HG02642 (cell line): ENCODE measurements around the gene IKZF3.

Source experiments
- ATAC-seq: cut with Tn5 transposase; IDR thresholded peaks from one replicate; pipeline ENCODE4 v1.9.1; 2021; ENCODE audit warnings: mild to moderate bottlenecking; ENCODE audit not compliant: unreplicated experiment, poor library complexity

The IKZF3 gene

GRCh38 chr17:39744075-39744835, 119.9 kb downstream of the IKZF3 start:
- ATAC-seq: no peak

DNA sequence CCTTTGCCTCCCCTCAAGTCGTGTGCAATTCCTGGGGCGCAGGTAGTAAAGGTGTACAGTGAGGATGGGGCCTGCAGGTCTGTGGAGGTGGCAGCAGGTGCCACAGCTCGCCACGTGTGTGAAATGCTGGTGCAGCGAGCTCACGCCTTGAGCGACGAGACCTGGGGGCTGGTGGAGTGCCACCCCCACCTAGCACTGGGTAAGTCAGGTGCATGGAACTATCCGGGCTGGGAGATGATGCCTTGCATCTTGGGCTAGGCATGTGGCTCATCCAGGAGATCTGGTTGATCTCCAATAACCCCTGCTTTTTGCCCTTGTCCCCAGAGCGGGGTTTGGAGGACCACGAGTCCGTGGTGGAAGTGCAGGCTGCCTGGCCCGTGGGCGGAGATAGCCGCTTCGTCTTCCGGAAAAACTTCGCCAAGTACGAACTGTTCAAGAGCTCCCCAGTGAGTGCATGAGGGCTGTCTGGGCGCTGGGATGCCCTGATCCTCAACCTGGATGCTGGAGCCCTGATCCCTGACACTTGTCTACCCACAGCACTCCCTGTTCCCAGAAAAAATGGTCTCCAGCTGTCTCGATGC, 121.2 kb downstream of the IKZF3 start:
- ATAC-seq: no peak

- ATAC-seq: no peak
Measured at GRCh38 chr17:39742126-39742855, 121.8 kb downstream of the IKZF3 start.

DNA sequence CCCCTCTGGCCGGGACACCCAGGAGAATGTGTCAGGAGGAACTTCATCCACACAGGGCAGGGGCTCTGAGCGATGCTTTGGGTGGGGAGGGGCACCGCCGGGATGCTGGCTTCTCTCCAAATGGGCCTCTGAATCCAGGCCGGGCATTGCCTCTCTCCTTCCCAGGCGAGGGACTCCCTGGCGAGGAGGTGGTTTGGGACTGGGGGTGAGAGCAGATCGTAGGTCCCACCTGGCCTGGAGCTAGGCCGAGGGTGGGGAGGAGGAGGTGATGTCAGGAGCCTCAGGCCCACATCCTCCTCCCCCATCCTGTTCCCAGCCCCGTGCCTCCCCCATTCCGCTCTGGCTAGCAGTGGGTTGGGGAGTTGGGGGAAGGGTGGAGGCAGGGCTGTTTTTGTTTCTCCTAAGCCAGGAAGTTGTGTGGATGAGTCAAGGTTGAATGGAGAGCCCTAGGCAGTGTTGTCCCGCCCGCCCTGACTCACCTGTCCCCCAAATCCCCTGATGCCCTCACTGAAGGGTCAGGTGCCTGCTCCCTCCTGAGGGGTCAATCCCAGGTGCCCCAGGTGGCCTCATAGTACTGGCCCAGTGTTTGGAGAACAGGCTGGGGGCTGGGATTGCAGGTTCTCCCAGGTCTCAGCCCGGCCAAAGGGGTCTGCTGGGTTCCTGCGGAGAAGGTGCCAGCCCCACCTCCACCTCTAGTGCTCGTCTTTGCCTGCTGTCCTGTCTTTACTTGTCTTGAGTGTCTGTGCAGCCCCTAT, 123.6 kb downstream of the IKZF3 start:
- no peak for ATAC-seq

- no peak for ATAC-seq
Measured at GRCh38 chr17:39739885-39740356, 124.2 kb downstream of the IKZF3 start.

DNA sequence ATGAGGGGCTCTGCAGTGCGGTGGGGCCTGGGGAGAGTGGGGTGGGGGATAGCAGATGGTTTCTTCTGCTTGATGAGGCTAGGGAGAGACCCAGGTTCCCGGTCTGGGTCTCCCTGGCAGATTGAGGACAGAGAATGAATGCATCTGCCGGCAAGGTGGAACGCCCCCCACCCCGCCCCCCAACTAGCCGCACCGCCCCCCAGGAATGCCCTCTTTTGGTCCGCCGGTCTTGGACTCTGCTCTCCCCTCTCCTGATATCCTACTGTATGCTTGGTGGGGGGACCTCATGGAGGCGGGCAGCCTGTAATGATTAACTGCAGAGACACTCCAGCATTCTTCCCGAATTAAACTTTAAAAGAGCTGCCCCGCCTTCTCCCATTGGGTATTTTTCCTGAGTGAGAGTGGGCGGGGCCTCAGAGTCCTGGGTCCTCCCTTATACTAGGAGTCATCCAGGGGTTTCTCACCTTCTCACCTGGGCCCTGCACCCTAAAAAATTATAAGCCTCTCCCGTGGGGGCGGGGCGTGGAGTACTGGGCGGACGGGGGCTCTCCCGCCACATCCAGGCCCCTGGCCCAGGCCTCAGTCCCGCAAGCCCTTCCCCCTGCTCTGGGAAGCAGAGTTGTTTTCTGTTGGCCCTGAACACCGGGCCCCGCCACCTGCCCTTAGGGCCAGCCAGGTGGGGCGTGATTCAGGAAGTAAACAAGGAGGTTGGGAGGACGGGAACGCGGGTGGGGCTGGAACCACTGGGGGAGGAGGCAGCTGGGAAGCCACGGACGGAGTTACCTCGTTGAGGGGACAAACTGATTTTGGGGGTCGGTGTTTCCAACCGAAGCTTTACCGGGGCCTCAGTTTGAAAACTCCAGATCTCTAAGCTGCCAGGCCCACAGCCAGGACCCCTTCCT, 124.9 kb downstream of the IKZF3 start:
- ATAC-seq: no peak

DNA sequence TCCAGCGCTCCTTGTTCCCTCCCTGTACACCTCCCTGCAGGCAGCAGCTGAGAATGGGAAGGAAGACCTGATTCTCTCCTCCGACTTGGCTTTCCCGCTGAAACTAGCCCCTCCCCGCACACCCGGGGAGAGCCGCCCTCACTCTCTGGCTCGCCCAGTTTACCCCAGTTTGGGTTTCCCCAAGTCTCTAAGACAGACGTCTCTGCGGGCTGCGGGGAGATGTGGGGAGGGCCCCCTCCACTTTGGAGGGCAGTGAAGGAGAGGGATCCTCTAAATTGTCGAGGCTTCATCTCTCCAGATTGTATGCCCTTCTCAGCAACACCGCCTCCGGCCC, 125.6 kb downstream of the IKZF3 start:
- no peak for ATAC-seq

DNA sequence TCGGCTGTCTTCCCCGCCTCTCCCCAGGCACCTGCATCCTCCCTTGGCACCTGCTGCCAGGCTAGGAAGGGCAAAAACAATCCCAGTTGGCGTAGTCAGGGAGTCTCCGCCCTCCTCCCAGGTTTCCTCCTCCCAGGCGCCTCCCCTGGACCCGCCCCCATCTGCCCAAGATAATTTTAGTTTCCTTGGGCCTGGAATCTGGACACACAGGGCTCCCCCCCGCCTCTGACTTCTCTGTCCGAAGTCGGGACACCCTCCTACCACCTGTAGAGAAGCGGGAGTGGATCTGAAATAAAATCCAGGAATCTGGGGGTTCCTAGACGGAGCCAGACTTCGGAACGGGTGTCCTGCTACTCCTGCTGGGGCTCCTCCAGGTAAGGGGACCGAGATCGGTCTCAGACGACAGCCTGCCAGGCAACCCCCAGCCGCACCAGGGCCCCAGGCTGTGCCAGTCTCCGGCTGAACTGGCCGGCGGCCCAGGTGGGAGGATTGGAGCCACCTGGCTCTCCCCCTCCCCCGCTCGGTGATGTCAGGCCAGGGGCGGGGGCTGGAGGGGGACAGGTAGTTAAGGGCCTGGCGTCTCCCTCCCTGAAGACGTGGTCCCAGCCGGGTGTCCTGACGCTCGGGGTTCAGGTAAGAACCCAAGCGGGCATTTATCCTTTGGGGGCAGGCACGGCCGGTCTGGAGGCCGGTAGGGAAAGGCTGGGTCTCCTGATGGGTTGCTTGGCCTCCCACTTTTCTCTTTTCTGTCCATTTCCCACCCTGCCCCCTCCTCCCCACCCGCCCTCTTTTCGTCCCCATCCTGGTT, 126.1 kb downstream of the IKZF3 start, which contains the start of gene GRB7:
Gene GRB7 (plus strand): TSS at position 179 of the 808 bp plus-strand sequence. CDS start 4,364 bp downstream, outside the sequence.
- ATAC-seq: no peak

DNA sequence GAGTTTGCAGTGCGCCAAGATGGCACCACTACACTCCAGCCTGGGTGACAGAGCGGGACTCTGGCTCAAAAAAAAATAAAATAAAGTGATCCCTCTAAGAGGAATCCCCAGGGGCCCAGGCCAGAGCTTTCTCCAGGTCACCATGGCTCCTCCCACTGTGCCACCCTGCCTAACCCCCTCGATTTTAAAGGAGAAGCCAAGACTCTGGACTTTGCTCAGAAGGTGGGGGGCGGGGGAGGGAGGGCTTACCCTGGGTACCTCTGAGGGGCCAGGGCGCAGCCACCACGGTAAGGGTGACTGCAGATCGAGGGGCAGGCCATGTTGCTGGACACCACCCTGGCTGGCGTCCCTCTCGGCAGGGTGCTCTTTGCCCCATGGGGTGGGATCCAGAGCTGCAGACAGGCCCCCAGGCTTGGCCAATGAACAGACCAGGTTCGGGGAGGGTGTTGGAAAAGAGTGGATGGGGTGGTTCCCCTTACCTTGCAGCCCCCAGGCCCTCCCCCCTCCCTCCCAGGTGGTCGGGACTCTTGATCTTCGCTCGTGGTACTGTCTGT, 126.8 kb downstream of the IKZF3 start:
- no peak for ATAC-seq

DNA sequence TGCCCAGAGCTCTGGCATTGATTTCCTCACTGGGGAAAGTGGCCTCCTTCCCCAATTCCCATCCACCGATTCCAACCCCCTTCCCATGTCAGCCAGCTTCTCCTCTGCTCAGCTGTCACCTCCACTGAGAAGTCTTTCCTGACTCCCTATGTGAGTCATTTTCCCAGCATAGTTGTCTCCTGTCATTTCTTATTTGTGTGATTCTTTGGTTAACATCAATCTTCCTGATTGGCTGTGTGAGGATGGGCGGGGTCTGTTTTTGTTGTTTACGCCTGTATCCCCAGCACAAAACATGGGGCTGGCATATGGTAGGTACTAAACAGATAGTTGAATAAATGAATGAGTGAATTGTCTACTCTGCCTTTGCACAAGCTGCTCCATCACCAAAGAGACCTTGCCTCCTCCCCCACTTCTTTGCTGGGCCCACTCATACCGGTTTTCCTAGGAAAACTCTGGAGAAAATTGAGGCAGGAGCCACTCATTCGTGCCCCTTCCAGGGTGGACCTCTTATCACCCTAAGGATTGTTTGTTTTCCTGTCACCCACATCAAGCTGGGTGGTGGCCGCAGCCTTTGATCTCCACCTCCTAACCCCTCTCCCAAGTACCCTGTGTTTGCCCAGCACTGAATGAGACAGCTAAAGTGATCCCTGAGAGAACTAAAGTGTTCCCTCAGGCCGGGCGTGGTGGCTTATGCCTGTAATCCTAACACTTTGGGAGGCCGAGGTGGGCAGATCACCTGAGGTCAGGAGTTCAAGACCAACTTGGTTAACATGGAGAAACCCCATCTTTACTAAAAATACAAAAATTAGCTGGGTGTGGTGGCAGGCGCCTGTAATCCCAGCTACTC, 127.6 kb downstream of the IKZF3 start:
- no peak for ATAC-seq

DNA sequence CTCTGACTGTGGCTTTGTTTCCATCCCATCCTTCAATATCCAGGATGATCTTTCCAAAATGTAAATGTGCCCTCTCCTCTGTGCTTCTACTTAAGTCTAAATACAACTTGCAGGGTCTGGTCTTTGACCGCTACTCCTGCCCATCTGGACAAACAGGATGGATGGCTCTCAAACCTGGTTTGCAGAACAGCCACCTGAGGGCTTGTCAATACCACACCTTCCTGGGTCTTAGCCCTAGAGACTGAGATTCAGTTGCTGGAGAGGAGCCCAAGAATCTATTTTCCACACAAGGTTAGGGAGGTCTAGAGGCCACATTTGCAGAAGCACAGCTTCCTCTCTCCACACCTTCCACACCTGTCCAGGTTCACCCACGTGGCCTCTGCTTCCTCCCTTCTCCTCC, 128.2 kb downstream of the IKZF3 start:
- ATAC-seq: no peak

DNA sequence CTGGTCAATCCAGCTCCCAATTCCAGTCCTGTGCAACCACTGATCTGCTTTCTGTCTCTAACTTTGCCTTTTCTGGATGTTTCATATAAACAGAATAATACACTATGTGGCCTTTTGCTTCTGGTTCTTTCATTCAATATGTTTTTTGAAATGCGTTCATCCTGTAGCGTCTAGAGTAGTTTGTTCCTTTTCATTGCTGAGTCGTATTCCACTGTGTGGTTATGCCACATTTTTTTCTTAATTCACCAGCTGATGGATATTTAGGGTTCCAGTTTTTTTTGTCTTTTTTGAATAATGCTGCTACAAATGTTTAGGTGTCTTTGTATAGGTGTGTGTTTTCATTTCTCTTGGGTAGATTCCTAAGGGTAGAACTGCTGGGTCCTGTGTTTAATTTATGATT, 131.5 kb downstream of the IKZF3 start:
- no peak for ATAC-seq

- peak; percentile 93 for ATAC-seq
Measured at GRCh38 chr17:39730095-39730921, 133.8 kb downstream of the IKZF3 start, which contains the start of gene MIEN1. Gene MIEN1 (minus strand): TSS chr17:39730532. CDS start chr17:39730495, 37 bp downstream.

DNA sequence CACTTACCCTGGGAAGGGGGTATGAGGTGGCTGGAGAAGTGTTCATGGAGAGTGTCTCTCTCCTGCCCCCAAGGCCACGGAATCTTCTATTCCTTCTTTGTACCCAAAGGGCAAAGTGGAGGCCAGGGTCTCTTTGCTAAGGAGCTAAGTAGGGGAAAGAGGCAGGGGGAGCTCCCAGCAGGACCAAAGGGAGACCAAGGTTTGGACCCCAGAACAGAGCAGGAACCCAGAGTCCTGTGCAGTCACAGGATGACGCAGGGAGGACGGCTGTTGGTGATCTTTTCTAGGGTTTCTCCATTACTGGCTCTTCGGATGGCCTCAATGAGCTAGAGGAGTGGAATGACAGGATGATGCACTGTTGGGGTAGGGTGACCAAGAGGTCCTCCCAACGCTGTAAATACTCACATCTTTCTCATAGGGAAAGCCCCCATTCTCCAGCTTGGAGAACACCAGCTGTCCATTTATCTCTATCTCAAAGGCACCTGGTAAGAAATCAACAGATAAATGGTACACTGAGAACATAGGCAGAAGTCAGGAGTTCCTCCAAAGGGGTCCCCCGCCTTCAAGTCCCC, 134.7 kb downstream of the IKZF3 start:
- ATAC-seq: no peak

DNA sequence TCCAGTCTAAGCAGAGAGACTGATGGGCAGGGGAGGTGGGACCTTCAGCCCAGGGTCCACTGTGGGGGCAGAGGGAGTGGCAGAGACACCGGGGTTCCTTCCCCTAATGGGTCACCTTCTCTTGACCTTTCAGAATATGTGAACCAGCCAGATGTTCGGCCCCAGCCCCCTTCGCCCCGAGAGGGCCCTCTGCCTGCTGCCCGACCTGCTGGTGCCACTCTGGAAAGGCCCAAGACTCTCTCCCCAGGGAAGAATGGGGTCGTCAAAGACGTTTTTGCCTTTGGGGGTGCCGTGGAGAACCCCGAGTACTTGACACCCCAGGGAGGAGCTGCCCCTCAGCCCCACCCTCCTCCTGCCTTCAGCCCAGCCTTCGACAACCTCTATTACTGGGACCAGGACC, 136.6 kb downstream of the IKZF3 start:
- no peak for ATAC-seq

DNA sequence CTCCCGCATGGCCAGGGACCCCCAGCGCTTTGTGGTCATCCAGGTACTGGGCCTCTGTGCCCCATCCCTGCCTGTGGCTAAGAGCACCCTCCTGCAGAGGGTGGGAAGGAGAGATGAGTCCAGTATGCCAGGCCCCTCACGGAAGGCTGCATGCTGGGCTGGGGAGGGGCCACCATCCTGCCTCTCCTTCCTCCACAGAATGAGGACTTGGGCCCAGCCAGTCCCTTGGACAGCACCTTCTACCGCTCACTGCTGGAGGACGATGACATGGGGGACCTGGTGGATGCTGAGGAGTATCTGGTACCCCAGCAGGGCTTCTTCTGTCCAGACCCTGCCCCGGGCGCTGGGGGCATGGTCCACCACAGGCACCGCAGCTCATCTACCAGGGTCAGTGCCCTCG, 137.5 kb downstream of the IKZF3 start:
- ATAC-seq: no peak
